ENCODE measurements around the gene COTL1. TPM values are rescaled to one million over a fixed set of nuclear protein-coding genes. Genes with fewer than 3 reads are reported as not detected.
A peak's percentile ranks its signal among the peaks of the same experiment; 100 is the strongest.

COTL1 gene
- total RNA-seq, 1 experiment from 2014 or later, result 102 TPM

GRCh38 chr16:84519855-84520254, 98.0 kb downstream of the COTL1 start:
- ATAC-seq (no peak), DNase-seq (ENCODE audit: low spot score) (no peak)
- Mint-ChIP-seq H3K4me1 (peaks cover 16% of the 10 kb centered on the region), H3K9me3 (peaks cover 8% of the 10 kb centered on the region; the same call in 1 of the 2 replicates), H3K4me3 (no peak overlapping the region), H3K27me3 (ENCODE audit: low read depth) (no peaks in the 10 kb centered on the region; the same call in 1 of the 2 replicates), H3K36me3 (no peaks in the 10 kb centered on the region), H3K27ac (no peak overlapping the region)
- CTCF ChIA-PET, result interaction anchor here (1.0 to 4.3 kb wide), 6 partner anchors 9 to 75 kb away, joined by 3 to 20 read pairs (median 5); no protein-coding TSS in a partner anchor
- TF ChIP-seq ZNF512 (CRISPR knock-in tag; IDR thresholded peaks at IDR 0.05; ENCODE audit: borderline replicate concordance) (no peak), ZNF416 (CRISPR knock-in tag; IDR thresholded peaks at IDR 0.05) (no peak), ZNF423 (CRISPR knock-in tag; IDR thresholded peaks at IDR 0.05) (no peak), GABPB1 (CRISPR knock-in tag; IDR thresholded peaks at IDR 0.05) (no peak), JAZF1 (CRISPR knock-in tag; IDR thresholded peaks at IDR 0.05) (no peak), ATF3 (CRISPR knock-in tag; conservative IDR thresholded peaks at IDR 0.05) (no peak), PREB (CRISPR knock-in tag; IDR thresholded peaks at IDR 0.05; ENCODE audit: borderline replicate concordance) (no peak), AR (CRISPR knock-in tag; IDR thresholded peaks at IDR 0.05) (no peak), SMAD3 (CRISPR knock-in tag; IDR thresholded peaks at IDR 0.05; ENCODE audit: borderline replicate concordance) (no peak)
- POLR2A ChIA-PET, result interaction anchor here (1.4 kb wide), 1 partner anchor 97 kb away, joined by 4 read pairs; no protein-coding TSS in a partner anchor

GRCh38 chr16:84518804-84519341, 99.0 kb downstream of the COTL1 start:
- ChIA-PET POLR2A (interaction anchor here (1.2 to 1.4 kb wide), 2 partner anchors 9 to 98 kb away, joined by 3 to 4 read pairs; no protein-coding TSS in a partner anchor), CTCF (interaction anchor here (0.6 to 4.3 kb wide), 8 partner anchors 8 to 207 kb away, joined by 3 to 20 read pairs (median 4); no protein-coding TSS in a partner anchor)
- no peak overlapping the region for H3K4me3 Mint-ChIP-seq
- H3K4me1 Mint-ChIP-seq, result peaks cover 19% of the 10 kb centered on the region
- H3K27me3 Mint-ChIP-seq (ENCODE audit: low read depth), result no peaks in the 10 kb centered on the region; the same call in 1 of the 2 replicates
- no peak overlapping the region for H3K27ac Mint-ChIP-seq
- H3K9me3 Mint-ChIP-seq, result peaks cover 8% of the 10 kb centered on the region; the same call in 1 of the 2 replicates
- DNase-seq (ENCODE audit: low spot score) (no peak), ATAC-seq (peak; percentile 45)
- no peaks in the 10 kb centered on the region for H3K36me3 Mint-ChIP-seq
- no peak for TF ChIP-seq ZNF423 (CRISPR knock-in tag; IDR thresholded peaks at IDR 0.05)
- no peak for TF ChIP-seq TCF7 (CRISPR knock-in tag; IDR thresholded peaks at IDR 0.05; ENCODE audit: low read depth)
- no peak for TF ChIP-seq AFF4 (CRISPR knock-in tag; IDR thresholded peaks at IDR 0.05; ENCODE audit: borderline replicate concordance)
- TF ChIP-seq ZNF138 (CRISPR knock-in tag; conservative IDR thresholded peaks at IDR 0.05), result no peak
- no peak for TF ChIP-seq TEAD1 (CRISPR knock-in tag; IDR thresholded peaks at IDR 0.05)
- TF ChIP-seq ZBTB21 (CRISPR knock-in tag; IDR thresholded peaks at IDR 0.05; ENCODE audit: borderline replicate concordance), result no peak
- TF ChIP-seq ZNF425 (CRISPR knock-in tag; conservative IDR thresholded peaks at IDR 0.05), result no peak
- TF ChIP-seq ZNF512 (CRISPR knock-in tag; IDR thresholded peaks at IDR 0.05; ENCODE audit: borderline replicate concordance), result no peak
- no peak for TF ChIP-seq ZNF219 (CRISPR knock-in tag; IDR thresholded peaks at IDR 0.05; ENCODE audit: borderline replicate concordance)
- no peak for TF ChIP-seq ZBTB43 (CRISPR knock-in tag; IDR thresholded peaks at IDR 0.05)
- no peak for TF ChIP-seq SMAD3 (CRISPR knock-in tag; IDR thresholded peaks at IDR 0.05; ENCODE audit: borderline replicate concordance)

All from WTC11 (cell line).